Activated CD4-positive, alpha-beta T cell treated with anti-CD3 and anti-CD28 coated beads, Interleukin-2, amount 10 ng/mL, durations not matched to agents 7 days and 5 days (primary cell): ENCODE measurements around the gene PTH2. TPM values are rescaled to one million over a fixed set of nuclear protein-coding genes. Genes with fewer than 3 reads are reported as not detected.
"Not testable (repeated sequence)": the region's sequence is repeated elsewhere in the genome, so short reads cannot be mapped to it uniquely, and the experiment has no call there.

Source experiments
- CTCF ChIA-PET: fragments of 350-600 bp; sonication (Branson Sonifier 250); formaldehyde crosslinking; loops from one replicate; lab custom pipeline; 2021; ENCODE audit warnings: antibody characterized with exemption; lab: Charles Lee
- POLR2A ChIA-PET: fragments of 350-600 bp; sonication (Branson Sonifier 250); formaldehyde crosslinking; loops from one replicate; lab custom pipeline; 2021; ENCODE audit warnings: antibody characterized with exemption; lab: Charles Lee
- DNase-seq: peaks from one replicate; pipeline ENCODE4 v3.0.0-alpha.2; 2020
- H3K27ac Mint-ChIP-seq: one replicate; pipeline ENCODE4 v1.8.0; 2021; ENCODE audit warnings: mild to moderate bottlenecking, moderate library complexity, mixed read lengths
- H3K27me3 Mint-ChIP-seq: one replicate; pipeline ENCODE4 v1.8.0; 2021; ENCODE audit warnings: mixed read lengths
- H3K36me3 Mint-ChIP-seq: one replicate; pipeline ENCODE4 v1.8.0; 2021; ENCODE audit warnings: low read depth, mixed read lengths
- H3K4me1 Mint-ChIP-seq: one replicate; pipeline ENCODE4 v1.8.0; 2021; ENCODE audit warnings: mixed read lengths
- H3K4me3 Mint-ChIP-seq: one replicate; pipeline ENCODE4 v1.8.0; 2021; ENCODE audit warnings: mild to moderate bottlenecking, moderate library complexity, mixed read lengths
- H3K9me3 Mint-ChIP-seq: one replicate; pipeline ENCODE4 v1.8.0; 2021; ENCODE audit warnings: mixed read lengths
- total RNA-seq, 2 experiments: library from RNA; stranded (reverse); gene quantifications; one replicate each; pipeline ENCODE4 v1.2.3, GENCODE V29; 2021

The PTH2 gene
- total RNA-seq: 1 to 10 TPM in 1 of 2 experiments, under 1 TPM in 1; 0.52 to 1.2 TPM

GRCh38 chr19:49423071-49423984 is at the start of gene PTH2:
PTH2 (minus strand) TSS chr19:49423441; CDS start chr19:49423339, 102 bp downstream.
- peak within 1 kb of the TSS; percentile 60 for H3K4me3 Mint-ChIP-seq

DNA sequence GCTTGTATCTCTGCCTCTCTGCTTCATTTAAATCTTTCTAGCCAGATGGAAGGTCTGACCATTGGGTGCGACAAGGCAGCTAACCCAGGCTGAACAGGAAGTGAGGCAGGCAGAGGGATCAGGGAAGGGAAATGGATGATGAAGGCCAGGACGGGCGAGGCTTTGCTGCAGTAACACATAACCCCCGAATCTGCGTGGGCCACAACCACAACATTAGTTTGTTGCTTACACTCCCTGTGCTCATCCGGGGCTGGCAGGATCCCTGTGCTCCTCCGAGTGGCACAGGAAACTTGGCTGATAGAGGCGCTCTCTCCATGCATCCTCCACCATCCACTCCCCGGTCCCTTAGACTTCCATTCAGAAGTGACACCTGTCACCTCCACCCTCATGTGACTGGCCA is 49.7 kb upstream of the PTH2 start:
- Mint-ChIP-seq H3K9me3 (no peaks in the 10 kb centered on the region), H3K36me3 (peaks cover 41% of the 10 kb centered on the region), H3K4me3 (peak overlapping the region; percentile 91), H3K27me3 (no peaks in the 10 kb centered on the region), H3K4me1 (peaks cover 61% of the 10 kb centered on the region), H3K27ac (peak overlapping the region; percentile 85)
- ChIA-PET CTCF (interaction anchor here (0.6 to 2.1 kb wide), 17 partner anchors 12 to 137 kb away, joined by 3 to 15 read pairs (median 3); partner anchors contain the start of genes CD37, PIH1D1, PRRG2 and RCN3), POLR2A (interaction anchor here (0.6 to 1.1 kb wide), 2 partner anchors 19 to 200 kb away, joined by 3 to 4 read pairs; no protein-coding TSS in a partner anchor)
- DNase-seq: no peak

More at GRCh38 chr19:49423071-49423984, at the start of gene PTH2:
- H3K9me3 Mint-ChIP-seq: no peaks in the 10 kb centered on the region
- H3K36me3 Mint-ChIP-seq: peaks cover 3% of the 10 kb centered on the region
- DNase-seq: no peak
- H3K27me3 Mint-ChIP-seq: peaks cover 89% of the 10 kb centered on the region
- H3K27ac Mint-ChIP-seq: peak within 1 kb of the TSS; percentile 68
- H3K4me1 Mint-ChIP-seq: peaks cover 69% of the 10 kb centered on the region
- POLR2A ChIA-PET: no interaction called here
- CTCF ChIA-PET: interaction anchor here (1.0 to 7.2 kb wide), 2 partner anchors 13 kb away, joined by 3 to 71 read pairs; no protein-coding TSS in a partner anchor

GRCh38 chr19:49470615-49470978 is 47.4 kb upstream of the PTH2 start:
- peaks cover 27% of the 10 kb centered on the region for H3K36me3 Mint-ChIP-seq
- peaks cover 58% of the 10 kb centered on the region for H3K4me1 Mint-ChIP-seq

GRCh38 chr19:49469828-49470614 is 46.8 kb upstream of the PTH2 start:
- peaks cover 24% of the 10 kb centered on the region for H3K36me3 Mint-ChIP-seq
- peak overlapping the region; percentile 51 for H3K4me3 Mint-ChIP-seq
- peaks cover 58% of the 10 kb centered on the region for H3K4me1 Mint-ChIP-seq
- POLR2A ChIA-PET: interaction anchor here (1.7 kb wide), 1 partner anchor 17 kb away, joined by 4 read pairs; the partner anchor contains the start of gene ALDH16A1
- peak; percentile 86 for DNase-seq
- peak overlapping the region; percentile 99 for H3K27ac Mint-ChIP-seq
- no peaks in the 10 kb centered on the region for H3K9me3 Mint-ChIP-seq
- no peaks in the 10 kb centered on the region for H3K27me3 Mint-ChIP-seq
- CTCF ChIA-PET: interaction anchor here (0.6 to 2.1 kb wide), 34 partner anchors 9 to 330 kb away, joined by 3 to 17 read pairs (median 4); partner anchors contain the start of genes ALDH16A1, PIH1D1, PRMT1 and RPS11

More at GRCh38 chr19:49470615-49470978, 47.4 kb upstream of the PTH2 start:
- CTCF ChIA-PET: interaction anchor here (0.6 to 2.1 kb wide), 27 partner anchors 9 to 331 kb away, joined by 3 to 17 read pairs (median 4); partner anchors contain the start of genes ALDH16A1, PIH1D1, PRMT1 and RPS11
- Mint-ChIP-seq H3K9me3 (no peaks in the 10 kb centered on the region), H3K27ac (peak overlapping the region; percentile 99), H3K4me3 (peak overlapping the region; percentile 51), H3K27me3 (no peaks in the 10 kb centered on the region)
- DNase-seq: no peak
- POLR2A ChIA-PET: no interaction called here

DNA sequence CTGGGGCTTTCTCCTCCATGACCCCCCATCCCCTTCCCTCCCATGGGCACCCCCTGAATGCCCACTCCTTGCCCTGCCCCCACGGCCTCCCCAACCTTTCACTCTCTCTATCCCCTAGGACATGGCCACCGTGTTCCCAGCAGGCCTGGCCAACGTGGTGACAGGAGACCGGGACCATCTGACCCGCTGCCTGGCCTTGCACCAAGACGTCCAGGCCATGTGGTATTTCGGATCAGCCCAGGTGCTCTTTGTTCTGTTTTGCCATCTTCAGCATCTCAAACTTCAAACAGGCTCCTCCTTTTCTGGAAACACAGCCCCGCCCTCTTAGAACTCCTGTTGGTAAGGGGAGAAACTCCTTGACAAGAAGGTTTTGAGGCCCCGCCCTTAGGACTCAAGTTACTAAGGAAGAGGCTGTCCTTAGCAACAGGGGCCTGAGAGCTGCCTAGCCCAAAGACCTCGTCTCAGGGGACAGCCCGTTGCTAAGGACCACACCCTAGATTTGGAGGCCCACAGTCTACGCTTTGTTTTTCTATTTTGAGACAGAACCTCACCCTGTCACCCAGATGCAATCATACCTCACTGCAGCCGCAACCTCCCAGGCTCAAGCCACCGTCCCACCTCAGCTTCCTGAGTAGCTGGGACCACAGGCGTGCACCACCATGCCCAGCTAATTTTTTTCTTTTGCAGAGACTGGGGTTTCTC is 45.7 kb upstream of the PTH2 start:
- Mint-ChIP-seq H3K27me3 (no peaks in the 10 kb centered on the region), H3K4me1 (peaks cover 58% of the 10 kb centered on the region), H3K27ac (peak overlapping the region; percentile 99), H3K9me3 (no peaks in the 10 kb centered on the region), H3K36me3 (peaks cover 21% of the 10 kb centered on the region), H3K4me3 (peak overlapping the region; percentile 71)
- POLR2A ChIA-PET: interaction anchor here (1.7 kb wide), 1 partner anchor 16 kb away, joined by 4 read pairs; the partner anchor contains the start of gene ALDH16A1
- CTCF ChIA-PET: interaction anchor here (0.6 to 1.8 kb wide), 14 partner anchors 8 to 319 kb away, joined by 3 to 9 read pairs (median 4); partner anchors contain the start of gene PIH1D1
- peak; percentile 99 for DNase-seq

DNA sequence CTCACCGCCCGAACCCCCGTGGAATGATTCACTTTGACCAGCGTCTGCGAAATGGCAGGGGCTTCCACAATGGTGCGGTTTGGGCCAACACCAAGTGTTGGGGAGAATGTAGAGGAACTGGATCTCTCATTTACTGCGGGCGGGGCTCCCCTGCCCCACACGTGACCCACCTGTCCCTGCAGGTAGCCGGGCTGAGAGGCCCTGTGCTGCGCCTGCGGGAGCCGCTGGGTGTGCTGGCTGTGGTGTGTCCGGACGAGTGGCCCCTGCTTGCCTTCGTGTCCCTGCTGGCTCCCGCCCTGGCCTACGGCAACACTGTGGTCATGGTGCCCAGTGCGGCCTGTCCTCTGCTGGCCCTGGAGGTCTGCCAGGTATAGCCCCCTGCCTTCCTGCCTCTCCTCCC is 45.0 kb upstream of the PTH2 start:
- Mint-ChIP-seq H3K27ac (peak overlapping the region; percentile 99), H3K36me3 (peaks cover 21% of the 10 kb centered on the region), H3K4me3 (no peak overlapping the region), H3K4me1 (peaks cover 52% of the 10 kb centered on the region), H3K27me3 (no peaks in the 10 kb centered on the region), H3K9me3 (no peaks in the 10 kb centered on the region)
- CTCF ChIA-PET: interaction anchor here (0.7 to 1.7 kb wide), 3 partner anchors 14 to 310 kb away, joined by 3 to 7 read pairs (median 4); no protein-coding TSS in a partner anchor
- DNase-seq: no peak
- POLR2A ChIA-PET: interaction anchor here (1.7 kb wide), 1 partner anchor 15 kb away, joined by 4 read pairs; the partner anchor contains the start of gene ALDH16A1

GRCh38 chr19:49465371-49465770 is 42.1 kb upstream of the PTH2 start:
- peaks cover 28% of the 10 kb centered on the region for H3K4me1 Mint-ChIP-seq
- H3K36me3 Mint-ChIP-seq: peaks cover 22% of the 10 kb centered on the region
- no peak overlapping the region for H3K4me3 Mint-ChIP-seq
- DNase-seq: no peak
- peak overlapping the region; percentile 71 for H3K27ac Mint-ChIP-seq
- POLR2A ChIA-PET: no interaction called here
- no peaks in the 10 kb centered on the region for H3K9me3 Mint-ChIP-seq
- no peaks in the 10 kb centered on the region for H3K27me3 Mint-ChIP-seq
- CTCF ChIA-PET: interaction anchor here (0.7 to 2.0 kb wide), 3 partner anchors 8 to 14 kb away, joined by 3 to 4 read pairs (median 3); partner anchors contain the start of gene PIH1D1

- H3K9me3 Mint-ChIP-seq: no peaks in the 10 kb centered on the region
- ChIA-PET POLR2A (no interaction called here), CTCF (interaction anchor here (1.5 kb wide), 1 partner anchor 21 kb away, joined by 3 read pairs; no protein-coding TSS in a partner anchor)
- no peak overlapping the region for H3K4me3 Mint-ChIP-seq
- peaks cover 29% of the 10 kb centered on the region for H3K36me3 Mint-ChIP-seq
- DNase-seq: no peak
- peaks cover 18% of the 10 kb centered on the region for H3K4me1 Mint-ChIP-seq
- peak overlapping the region; percentile 71 for H3K27ac Mint-ChIP-seq
- no peaks in the 10 kb centered on the region for H3K27me3 Mint-ChIP-seq
Measured at GRCh38 chr19:49463960-49464740, 40.9 kb upstream of the PTH2 start.

- Mint-ChIP-seq H3K9me3 (no peaks in the 10 kb centered on the region), H3K27ac (no peak overlapping the region), H3K27me3 (no peaks in the 10 kb centered on the region), H3K36me3 (peaks cover 29% of the 10 kb centered on the region), H3K4me1 (peaks cover 15% of the 10 kb centered on the region), H3K4me3 (no peak overlapping the region)
- no peak for DNase-seq
- POLR2A ChIA-PET: no interaction called here
- CTCF ChIA-PET: no interaction called here
Measured at GRCh38 chr19:49462492-49462891, 39.3 kb upstream of the PTH2 start.

DNA sequence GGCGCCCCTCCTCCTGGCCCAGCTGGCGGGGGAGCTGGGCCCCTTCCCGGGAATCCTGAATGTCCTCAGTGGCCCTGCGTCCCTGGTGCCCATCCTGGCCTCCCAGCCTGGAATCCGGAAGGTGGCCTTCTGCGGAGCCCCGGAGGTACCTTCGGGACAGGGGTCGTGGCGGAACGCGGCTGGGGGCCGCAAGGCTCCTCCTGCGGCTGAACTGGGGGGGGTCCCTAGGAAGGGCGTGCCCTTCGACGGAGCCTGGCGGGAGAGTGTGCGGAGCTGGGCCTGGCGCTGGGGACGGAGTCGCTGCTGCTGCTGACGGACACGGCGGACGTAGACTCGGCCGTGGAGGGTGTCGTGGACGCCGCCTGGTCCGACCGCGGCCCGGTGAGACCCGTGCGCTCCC is 38.4 kb upstream of the PTH2 start:
- DNase-seq: no peak
- H3K4me1 Mint-ChIP-seq: peaks cover 15% of the 10 kb centered on the region
- H3K27me3 Mint-ChIP-seq: no peaks in the 10 kb centered on the region
- peaks cover 33% of the 10 kb centered on the region for H3K36me3 Mint-ChIP-seq
- no peaks in the 10 kb centered on the region for H3K9me3 Mint-ChIP-seq
- H3K4me3 Mint-ChIP-seq: no peak overlapping the region
- H3K27ac Mint-ChIP-seq: no peak overlapping the region
- CTCF ChIA-PET: interaction anchor here (1.5 kb wide), 1 partner anchor 8 kb away, joined by 3 read pairs; no protein-coding TSS in a partner anchor
- POLR2A ChIA-PET: no interaction called here

DNA sequence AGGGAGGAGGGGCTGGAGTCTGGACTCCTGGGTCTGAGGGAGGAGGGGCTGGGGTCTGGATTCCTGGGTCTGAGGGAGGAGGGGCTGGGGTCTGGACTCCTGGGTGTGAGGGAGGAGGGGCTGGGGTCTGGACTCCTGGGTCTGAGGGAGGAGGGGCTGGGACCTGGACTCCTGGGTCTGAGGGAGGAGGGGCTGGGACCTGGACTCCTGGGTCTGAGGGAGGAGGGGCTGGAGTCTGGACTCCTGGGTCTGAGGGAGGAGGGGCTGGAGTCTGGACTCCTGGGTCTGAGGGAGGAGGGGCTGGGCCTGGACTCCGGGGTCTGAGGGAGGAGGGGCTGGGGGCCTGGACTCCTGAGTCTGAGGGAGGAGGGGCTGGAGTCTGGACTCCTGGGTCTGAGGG is 37.9 kb upstream of the PTH2 start:
- H3K27me3 Mint-ChIP-seq, POLR2A ChIA-PET, H3K27ac Mint-ChIP-seq, DNase-seq, H3K4me3 Mint-ChIP-seq, H3K9me3 Mint-ChIP-seq: not testable (repeated sequence)
- CTCF ChIA-PET: interaction anchor here (1.1 to 1.5 kb wide), 2 partner anchors 8 to 10 kb away, joined by 3 to 4 read pairs; no protein-coding TSS in a partner anchor
- H3K4me1 Mint-ChIP-seq: peaks cover 21% of the 10 kb centered on the region
- H3K36me3 Mint-ChIP-seq: peaks cover 39% of the 10 kb centered on the region
